Kidney (tissue), 14 donors: Measurements from ENCODE around the gene LHB. TPM values are rescaled to one million over a fixed set of nuclear protein-coding genes. Genes with fewer than 3 reads are reported as not detected.

ENCODE experiments used
- DNase-seq, 5 donors: peaks; one replicate each; pipeline ENCODE4 v3.0.0-alpha.2; 2013 to 2020
- FAIRE-seq: peaks from 2 replicates; lab custom pipeline; 2012; peaks lifted over from hg19 to GRCh38; lab: Jason Lieb, UNC
- H3K27ac ChIP-seq, 2 donors: one replicate each; pipeline ENCODE4 v1.7.0; 2013; ENCODE audit warnings: low read depth in 2 of 2, low read length in 2 of 2, inconsistent platforms in 1 of 2
- H3K27me3 ChIP-seq: one replicate; pipeline ENCODE4 v1.7.1; 2013; ENCODE audit warnings: low read length, inconsistent platforms; ENCODE audit not compliant: control insufficient read depth, insufficient read depth
- H3K36me3 ChIP-seq, 3 donors: one replicate each; pipeline versions ENCODE4 v1.7.0 to v1.7.1; 2013; ENCODE audit warnings: low read length in 3 of 3, control low read depth in 1 of 3, inconsistent platforms in 1 of 3; ENCODE audit not compliant: insufficient read depth in 3 of 3, control insufficient read depth in 2 of 3
- H3K4me1 ChIP-seq, 3 donors: one replicate each; pipeline versions ENCODE4 v1.7.0 to v1.7.1; 2013; ENCODE audit warnings: low read length in 3 of 3, inconsistent platforms in 1 of 3, low read depth in 1 of 3; ENCODE audit not compliant: control insufficient read depth in 2 of 3, insufficient read depth in 2 of 3
- H3K4me3 ChIP-seq, 3 donors: one replicate each; pipeline versions ENCODE4 v1.7.0 to v1.8.1; 2013; ENCODE audit warnings: low read length in 3 of 3, control low read depth in 1 of 3, inconsistent platforms in 1 of 3
- H3K9ac ChIP-seq, 3 donors: one replicate each; pipeline versions ENCODE4 v1.7.0 to v1.7.1; 2013; ENCODE audit warnings: low read length in 3 of 3, control low read depth in 1 of 3, inconsistent platforms in 1 of 3
- H3K9me3 ChIP-seq, 3 donors: one replicate each; pipeline versions ENCODE4 v1.7.0 to v1.7.1; 2013; ENCODE audit warnings: low read length in 3 of 3, control low read depth in 1 of 3, inconsistent platforms in 1 of 3; ENCODE audit not compliant: control insufficient read depth in 2 of 3, insufficient read depth in 1 of 3
- CTCF ChIP-seq: IDR thresholded peaks from 3 replicates; pipeline ENCODE4 v1.5.1; 2012; ENCODE audit warnings: mild to moderate bottlenecking, moderate library complexity, borderline replicate concordance; ENCODE audit not compliant: insufficient read depth; ENCODE audit errors: extremely low read depth
- intact Hi-C: fragments of 100-400 bp; cut with DNase I; formaldehyde crosslinking; loops from one replicate; pipeline ENCODE4 v1.11.1; 2022
- polyA plus RNA-seq: library from polyadenylated mRNA; stranded (reverse); fragments of 350-450 nt; fragmentation: Illumina TruSeq; extraction: RNeasy Lipid Tissue Mini Kit (QIAGEN cat#74804); gene quantifications from one replicate; pipeline ENCODE4 v1.2.3, GENCODE V29; 2014; ENCODE audit warnings: low read depth, low replicate concordance; ENCODE audit not compliant: insufficient read depth
- total RNA-seq: library from RNA; stranded (reverse); fragmentation: NEBNext Ultra II Directional; extraction: Animal tissue kit (Norgen Biotek cat#: 25700); gene quantifications from one replicate; pipeline ENCODE4 v1.2.1, GENCODE V29; 2021
- donor health status: control.
- donor health status: control.
- donor health status: control.
- donor health status: control.
- donor health status: control.
- donor health status: DM: yes; HTN: yes; CAD: no.
- donor health status: Normal renal cell carcinoma (clear cell type).

The LHB gene
- total and polyA plus RNA-seq, 2 donors from 2014 or later, result not detected

GRCh38 chr19:48997972-48998371, 18.9 kb downstream of the LHB start:
- DNase-seq, result peak in 1 of 5 donors; percentile 34
- peak; percentile 28 for TF ChIP-seq CTCF
- Histone ChIP-seq H3K9ac (no peak overlapping the region), H3K27me3 (no peaks in the 10 kb centered on the region), H3K36me3 (no peaks in the 10 kb centered on the region), H3K27ac (no peak overlapping the region), H3K4me3 (no peak overlapping the region), H3K9me3 (no peaks in the 10 kb centered on the region), H3K4me1 (peaks cover 0 to 9% (median 6%) of the 10 kb centered on the region in 3 donors)
- intact Hi-C loops, result no loop called here
- FAIRE-seq, result no peak

GRCh38 chr19:48994035-48994386, 22.9 kb downstream of the LHB start:
- Histone ChIP-seq H3K9me3 (no peaks in the 10 kb centered on the region), H3K27me3 (no peaks in the 10 kb centered on the region), H3K27ac (peak overlapping the region; percentile 39 to 99), H3K9ac (peak overlapping the region; percentile 11 to 87 (median 82)), H3K4me3 (peak overlapping the region; percentile 56 to 97 (median 88)), H3K36me3 (no peaks in the 10 kb centered on the region), H3K4me1 (peaks cover 0 to 27% (median 11%) of the 10 kb centered on the region in 3 donors)
- TF ChIP-seq CTCF, result no peak
- intact Hi-C loops, result no loop called here
- FAIRE-seq (no peak), DNase-seq (no peak)

GRCh38 chr19:48993175-48994034, 23.5 kb downstream of the LHB start, which contains the start of the genes GYS1 and RUVBL2:
GYS1 (minus strand) TSS chr19:48993309; CDS start chr19:48993112, 197 bp downstream.
RUVBL2 (plus strand) TSS chr19:48993887; CDS start chr19:48993912, 25 bp downstream.
- intact Hi-C loops, result no loop called here
- DNase-seq (peak; percentile 100), FAIRE-seq (peak; percentile 96)
- Histone ChIP-seq H3K4me3 (peak within 1 kb of the TSS; percentile 78 to 97 (median 88)), H3K4me1 (peaks cover 0 to 27% (median 11%) of the 10 kb centered on the region in 3 donors), H3K36me3 (peaks cover 0 to under 1% (median 0%) of the 10 kb centered on the region in 3 donors), H3K9me3 (no peaks in the 10 kb centered on the region), H3K27ac (peak within 1 kb of the TSS; percentile 96 to 99), H3K9ac (peak within 1 kb of the TSS; percentile 65 to 99 (median 87)), H3K27me3 (no peaks in the 10 kb centered on the region)
- peak; percentile 86 for TF ChIP-seq CTCF
